Stimulated activated CD4-positive, alpha-beta T cell treated with anti-CD3 and anti-CD28 coated beads, Interleukin-2, amount 100 ng/mL, for 24 hours (primary cell): ENCODE data around the gene FGF7.
"Not testable (repeated sequence)": the region's sequence is repeated elsewhere in the genome, so short reads cannot be mapped to it uniquely, and the experiment has no call there.

ENCODE experiments used
- DNase-seq, 2 donors: peaks; one replicate each; pipeline ENCODE4 v3.0.0-alpha.2; 2020

FGF7 gene

GRCh38 chr15:49423021-49423420, at the start of gene FGF7:
Gene FGF7, plus strand, starts transcription at chr15:49423242. Its CDS starts 1,056 bp downstream, at chr15:49424298.
- DNase-seq = no peak

GRCh38 chr15:49379996-49380395, 43.0 kb upstream of the FGF7 start:
- DNase-seq = no peak

GRCh38 chr15:49380912-49381311, 42.1 kb upstream of the FGF7 start:
- no peak for DNase-seq

- no peak for DNase-seq
Measured at GRCh38 chr15:49382394-49382793, 40.6 kb upstream of the FGF7 start.

GRCh38 chr15:49383266-49383665, 39.8 kb upstream of the FGF7 start:
- DNase-seq = no peak

- DNase-seq = no peak
Measured at GRCh38 chr15:49387471-49387870, 35.6 kb upstream of the FGF7 start.

- DNase-seq = not testable (repeated sequence)
Measured at GRCh38 chr15:49402515-49403296, 20.3 kb upstream of the FGF7 start.

GRCh38 chr15:49406352-49407118, 16.5 kb upstream of the FGF7 start:
- no peak for DNase-seq

- no peak for DNase-seq
Measured at GRCh38 chr15:49410641-49411040, 12.4 kb upstream of the FGF7 start.

- DNase-seq = no peak
Measured at GRCh38 chr15:49412797-49413196, 10.2 kb upstream of the FGF7 start.

GRCh38 chr15:49415149-49415548, 7.9 kb upstream of the FGF7 start:
- no peak for DNase-seq

GRCh38 chr15:49415638-49416037, 7.4 kb upstream of the FGF7 start:
- no peak for DNase-seq

- no peak for DNase-seq
Measured at GRCh38 chr15:49418811-49419210, 4.2 kb upstream of the FGF7 start.

GRCh38 chr15:49421991-49422390, 1.1 kb upstream of the FGF7 start:
- peak; percentile 20 to 21 for DNase-seq

GRCh38 chr15:49423901-49424550, 984 bp downstream of the FGF7 start:
- no peak for DNase-seq

- DNase-seq = no peak
Measured at GRCh38 chr15:49424954-49425353, 1.9 kb downstream of the FGF7 start.

GRCh38 chr15:49427372-49427771, 4.3 kb downstream of the FGF7 start:
- no peak for DNase-seq

- DNase-seq = no peak
Measured at GRCh38 chr15:49428409-49429095, 5.5 kb downstream of the FGF7 start.

- DNase-seq = no peak
Measured at GRCh38 chr15:49430046-49430445, 7.0 kb downstream of the FGF7 start.

GRCh38 chr15:49435174-49435573, 12.1 kb downstream of the FGF7 start:
- no peak for DNase-seq

GRCh38 chr15:49436751-49437150, 13.7 kb downstream of the FGF7 start:
- DNase-seq = no peak

GRCh38 chr15:49438962-49439631, 16.1 kb downstream of the FGF7 start:
- DNase-seq = no peak
